ENCODE data around the gene DLX5.

DLX5 gene

DNA sequence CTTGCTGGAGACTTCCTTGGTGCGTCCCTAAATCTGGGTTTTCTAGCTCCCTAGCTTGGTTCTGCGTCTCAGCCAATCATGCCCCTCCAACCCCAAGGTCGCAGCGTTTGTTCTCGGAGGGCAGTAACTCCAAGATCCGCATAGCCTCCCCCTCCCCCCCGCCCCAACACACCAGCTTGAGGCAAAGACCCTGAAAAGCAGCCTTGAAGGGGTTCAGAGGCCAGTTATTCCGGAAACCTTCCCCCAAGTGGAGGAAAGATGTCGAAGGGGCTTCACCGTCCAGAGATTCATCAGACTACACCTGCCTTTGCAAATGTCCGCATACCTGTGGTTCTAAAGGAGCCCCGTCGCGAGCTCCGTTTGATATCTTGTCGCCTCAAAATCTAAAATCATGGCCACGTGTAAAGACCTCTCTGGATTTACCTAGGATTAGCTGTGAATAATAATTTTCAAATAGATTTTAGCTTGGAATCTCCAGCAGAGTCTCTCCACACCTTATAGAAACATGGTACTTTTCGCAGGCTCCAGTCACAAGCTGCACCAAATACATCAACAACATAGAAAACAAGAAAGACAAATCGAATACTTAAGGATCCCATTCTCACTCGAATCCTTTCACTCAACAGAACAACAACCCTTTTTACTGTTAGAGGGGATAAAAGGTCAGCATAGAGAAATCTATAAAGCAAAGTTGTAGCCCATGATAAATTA lies 11.3 kb downstream of the DLX5 start:
- TF ChIP-seq, protein P1, sequence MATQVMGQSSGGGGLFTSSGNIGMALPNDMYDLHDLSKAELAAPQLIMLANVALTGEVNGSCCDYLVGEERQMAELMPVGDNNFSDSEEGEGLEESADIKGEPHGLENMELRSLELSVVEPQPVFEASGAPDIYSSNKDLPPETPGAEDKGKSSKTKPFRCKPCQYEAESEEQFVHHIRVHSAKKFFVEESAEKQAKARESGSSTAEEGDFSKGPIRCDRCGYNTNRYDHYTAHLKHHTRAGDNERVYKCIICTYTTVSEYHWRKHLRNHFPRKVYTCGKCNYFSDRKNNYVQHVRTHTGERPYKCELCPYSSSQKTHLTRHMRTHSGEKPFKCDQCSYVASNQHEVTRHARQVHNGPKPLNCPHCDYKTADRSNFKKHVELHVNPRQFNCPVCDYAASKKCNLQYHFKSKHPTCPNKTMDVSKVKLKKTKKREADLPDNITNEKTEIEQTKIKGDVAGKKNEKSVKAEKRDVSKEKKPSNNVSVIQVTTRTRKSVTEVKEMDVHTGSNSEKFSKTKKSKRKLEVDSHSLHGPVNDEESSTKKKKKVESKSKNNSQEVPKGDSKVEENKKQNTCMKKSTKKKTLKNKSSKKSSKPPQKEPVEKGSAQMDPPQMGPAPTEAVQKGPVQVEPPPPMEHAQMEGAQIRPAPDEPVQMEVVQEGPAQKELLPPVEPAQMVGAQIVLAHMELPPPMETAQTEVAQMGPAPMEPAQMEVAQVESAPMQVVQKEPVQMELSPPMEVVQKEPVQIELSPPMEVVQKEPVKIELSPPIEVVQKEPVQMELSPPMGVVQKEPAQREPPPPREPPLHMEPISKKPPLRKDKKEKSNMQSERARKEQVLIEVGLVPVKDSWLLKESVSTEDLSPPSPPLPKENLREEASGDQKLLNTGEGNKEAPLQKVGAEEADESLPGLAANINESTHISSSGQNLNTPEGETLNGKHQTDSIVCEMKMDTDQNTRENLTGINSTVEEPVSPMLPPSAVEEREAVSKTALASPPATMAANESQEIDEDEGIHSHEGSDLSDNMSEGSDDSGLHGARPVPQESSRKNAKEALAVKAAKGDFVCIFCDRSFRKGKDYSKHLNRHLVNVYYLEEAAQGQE (IDR thresholded peaks at IDR 0.05; ENCODE audit: insufficient read depth in 1 of 2, low read depth in 2 of 2, low read length in 2 of 2) = no peak
- TF ChIP-seq SIN3A (IDR thresholded peaks at IDR 0.05; ENCODE audit: borderline replicate concordance, insufficient read depth, low read length) = no peak
- no peak for TF ChIP-seq FOXP2 (optimal IDR thresholded peaks at IDR 0.05; ENCODE audit: borderline replicate concordance, extremely low read depth, extremely low read length, insufficient read depth)
- TF ChIP-seq POLR2AphosphoS5 (IDR thresholded peaks at IDR 0.05; ENCODE audit: low read depth, low read length) = no peak
- no peak for TF ChIP-seq TAF1 (IDR thresholded peaks at IDR 0.05; ENCODE audit: borderline replicate concordance, insufficient read depth, low read length)

DNA sequence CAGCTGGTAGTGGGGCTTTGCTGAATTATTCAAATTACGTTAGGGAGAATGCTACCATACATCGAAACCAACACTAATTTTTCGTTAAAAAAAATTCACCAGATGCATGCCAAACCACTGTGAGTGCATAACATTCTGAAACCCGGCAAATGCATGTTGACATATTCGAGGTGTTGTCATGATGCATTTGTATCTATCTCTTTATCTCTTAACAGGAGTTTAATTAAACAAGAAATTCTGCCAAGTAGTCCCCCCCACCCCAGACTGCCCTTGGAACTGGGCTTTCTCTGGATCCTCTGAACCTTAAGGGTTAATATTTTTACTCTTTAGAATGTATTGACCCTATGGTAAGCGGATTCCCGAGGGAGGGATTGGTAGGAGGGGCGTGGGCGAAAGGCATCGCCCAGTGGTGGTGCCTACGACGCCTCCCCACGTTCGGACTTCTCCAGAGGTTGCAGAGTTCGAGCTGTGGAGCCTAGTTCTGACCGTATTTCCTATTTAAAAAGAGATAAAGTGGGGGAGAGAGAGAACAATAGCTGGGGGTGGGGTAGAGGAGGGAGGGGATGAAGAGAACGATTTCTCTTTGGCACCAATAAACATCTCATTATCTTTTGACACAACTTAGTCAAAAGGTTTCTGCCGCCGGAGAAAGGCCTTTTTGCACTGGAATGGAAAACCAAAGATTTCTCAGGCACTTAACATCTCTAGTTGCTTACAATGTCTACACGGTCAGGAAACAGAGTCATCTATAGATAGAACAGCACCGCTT lies 12.1 kb downstream of the DLX5 start:
- TF ChIP-seq POLR2AphosphoS5 (IDR thresholded peaks at IDR 0.05; ENCODE audit: low read depth, low read length) (no peak), SIN3A (IDR thresholded peaks at IDR 0.05; ENCODE audit: borderline replicate concordance, insufficient read depth, low read length) (no peak), TAF1 (IDR thresholded peaks at IDR 0.05; ENCODE audit: borderline replicate concordance, insufficient read depth, low read length) (no peak), FOXP2 (optimal IDR thresholded peaks at IDR 0.05; ENCODE audit: borderline replicate concordance, extremely low read depth, extremely low read length, insufficient read depth) (no peak)
- TF ChIP-seq, protein P1 (IDR thresholded peaks at IDR 0.05; ENCODE audit: insufficient read depth in 1 of 2, low read depth in 2 of 2, low read length in 2 of 2) = no peak

DNA sequence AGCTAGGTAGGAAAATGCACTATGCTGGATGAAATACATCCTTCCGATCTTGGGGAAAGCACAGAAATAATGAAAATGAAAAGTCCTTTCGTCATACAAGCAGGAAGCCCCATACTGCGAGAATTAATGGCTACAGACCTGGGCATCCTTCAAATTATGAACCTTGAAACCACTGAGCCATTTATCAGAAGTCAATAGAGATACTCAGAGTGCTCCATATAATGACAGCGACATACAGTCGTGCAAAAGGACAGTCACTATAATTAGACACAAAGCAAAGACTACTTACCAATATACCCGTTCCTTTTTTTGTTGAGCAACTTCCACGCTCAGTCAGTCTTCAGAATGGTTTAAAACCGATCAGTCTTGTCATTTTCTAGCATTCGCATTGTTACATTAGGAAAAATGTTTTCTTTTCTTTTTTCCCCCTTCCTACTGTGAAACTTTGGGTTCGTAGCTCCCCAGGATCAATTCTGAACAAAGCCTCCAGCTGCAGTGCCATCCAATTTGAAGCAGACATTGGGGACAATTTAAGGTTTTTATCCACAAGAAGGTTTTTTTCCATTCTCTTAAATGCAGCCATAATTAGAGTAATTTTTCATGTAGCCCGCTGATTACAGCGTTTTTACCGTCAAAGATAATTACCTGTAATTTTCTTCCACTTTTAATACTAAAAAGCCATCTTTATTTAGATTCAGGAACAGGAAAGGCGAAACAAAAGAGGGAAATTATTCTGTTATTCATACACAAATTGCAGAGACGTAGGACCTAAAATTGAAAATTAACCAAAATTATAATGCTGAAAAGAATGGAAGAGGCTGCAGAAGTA lies 12.9 kb downstream of the DLX5 start:
- TF ChIP-seq SIN3A (IDR thresholded peaks at IDR 0.05; ENCODE audit: borderline replicate concordance, insufficient read depth, low read length) (no peak), POLR2AphosphoS5 (IDR thresholded peaks at IDR 0.05; ENCODE audit: low read depth, low read length) (no peak), TAF1 (IDR thresholded peaks at IDR 0.05; ENCODE audit: borderline replicate concordance, insufficient read depth, low read length) (no peak), FOXP2 (optimal IDR thresholded peaks at IDR 0.05; ENCODE audit: borderline replicate concordance, extremely low read depth, extremely low read length, insufficient read depth) (no peak)

DNA sequence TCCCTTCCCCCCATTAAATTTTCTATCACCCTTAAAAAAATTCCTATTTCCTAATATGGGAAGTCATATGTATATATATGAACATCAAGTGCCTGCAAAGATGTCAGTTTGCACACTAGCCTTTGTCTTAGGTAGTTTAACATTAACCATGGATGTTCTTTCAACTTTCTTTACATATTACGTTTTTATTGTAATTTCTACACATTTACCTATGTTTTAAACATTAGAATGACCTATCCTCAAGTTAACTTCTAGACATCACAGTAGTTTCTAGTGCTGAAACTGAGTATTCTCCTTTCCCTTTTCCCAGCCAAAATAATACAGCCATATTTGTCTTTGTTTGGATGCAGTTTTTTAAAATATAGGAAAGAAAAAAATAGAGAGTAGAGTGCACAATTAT lies 13.5 kb downstream of the DLX5 start:
- TF ChIP-seq, protein P1 (IDR thresholded peaks at IDR 0.05; ENCODE audit: insufficient read depth in 1 of 2, low read depth in 2 of 2, low read length in 2 of 2) = no peak
- no peak for TF ChIP-seq POLR2AphosphoS5 (IDR thresholded peaks at IDR 0.05; ENCODE audit: low read depth, low read length)
- no peak for TF ChIP-seq SIN3A (IDR thresholded peaks at IDR 0.05; ENCODE audit: borderline replicate concordance, insufficient read depth, low read length)

All from PFSK-1 (cell line).